ENCODE data around the gene EXOG.
A peak's percentile ranks its signal among the peaks of the same experiment; 100 is the strongest.

The EXOG gene, protein sequence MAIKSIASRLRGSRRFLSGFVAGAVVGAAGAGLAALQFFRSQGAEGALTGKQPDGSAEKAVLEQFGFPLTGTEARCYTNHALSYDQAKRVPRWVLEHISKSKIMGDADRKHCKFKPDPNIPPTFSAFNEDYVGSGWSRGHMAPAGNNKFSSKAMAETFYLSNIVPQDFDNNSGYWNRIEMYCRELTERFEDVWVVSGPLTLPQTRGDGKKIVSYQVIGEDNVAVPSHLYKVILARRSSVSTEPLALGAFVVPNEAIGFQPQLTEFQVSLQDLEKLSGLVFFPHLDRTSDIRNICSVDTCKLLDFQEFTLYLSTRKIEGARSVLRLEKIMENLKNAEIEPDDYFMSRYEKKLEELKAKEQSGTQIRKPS

DNA sequence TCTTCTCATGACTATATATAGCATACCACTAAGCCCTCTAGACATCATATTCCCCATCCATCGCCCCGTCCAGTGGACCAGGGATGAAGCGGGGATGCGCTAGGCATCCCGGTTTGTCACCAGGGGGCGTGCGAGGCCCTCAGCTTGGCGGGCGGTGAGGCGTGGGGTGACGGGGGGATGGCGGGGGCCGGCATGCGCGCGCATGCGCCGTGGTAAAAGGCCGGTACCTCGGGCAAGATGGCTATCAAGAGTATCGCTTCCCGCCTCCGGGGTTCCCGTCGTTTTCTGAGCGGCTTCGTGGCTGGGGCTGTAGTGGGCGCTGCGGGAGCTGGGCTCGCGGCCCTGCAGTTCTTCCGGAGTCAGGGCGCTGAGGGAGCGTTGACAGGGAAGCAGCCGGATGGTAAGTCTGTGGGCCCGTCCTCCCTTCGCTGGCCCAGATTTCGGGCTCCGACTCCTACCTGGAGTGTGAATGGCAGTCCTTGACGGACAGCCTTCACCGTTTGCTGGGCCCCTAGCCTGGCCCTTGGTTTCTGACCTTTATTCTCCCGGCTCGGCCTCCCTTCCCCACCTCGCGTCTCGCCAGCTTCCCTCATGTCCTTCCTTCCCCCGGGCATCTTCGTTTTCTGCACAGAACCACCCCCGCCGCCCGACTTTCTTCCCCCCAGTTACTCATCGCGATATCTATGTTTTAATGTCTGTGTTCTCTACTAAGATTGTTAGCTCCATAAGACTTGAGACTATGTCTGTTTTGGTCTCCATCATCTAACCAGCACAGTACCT, at the start of gene EXOG:
Gene EXOG (plus strand): TSS at position 210 of the 780 bp plus-strand sequence. CDS start 28 bp downstream, at position 238.
- DNase-seq: peak; percentile 90

DNA sequence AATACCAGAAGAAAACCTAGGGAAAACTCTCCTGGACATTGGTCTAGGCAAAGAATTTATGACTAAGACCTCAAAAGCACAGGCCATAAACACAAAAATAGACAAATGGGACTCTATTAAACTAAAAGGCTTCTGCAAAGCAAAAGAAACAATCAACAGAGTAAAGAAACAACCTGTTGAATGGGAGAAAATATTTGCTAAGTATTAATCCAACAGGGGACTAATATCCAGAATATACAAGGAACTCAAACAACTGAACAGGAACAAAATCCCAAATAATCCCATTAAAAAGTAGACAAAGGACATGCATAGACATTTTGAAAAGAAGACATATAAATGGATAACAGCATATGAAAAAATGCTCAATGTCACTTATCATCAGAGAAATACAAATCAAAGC, 49.3 kb upstream of the EXOG start:
- DNase-seq: no peak

DNA sequence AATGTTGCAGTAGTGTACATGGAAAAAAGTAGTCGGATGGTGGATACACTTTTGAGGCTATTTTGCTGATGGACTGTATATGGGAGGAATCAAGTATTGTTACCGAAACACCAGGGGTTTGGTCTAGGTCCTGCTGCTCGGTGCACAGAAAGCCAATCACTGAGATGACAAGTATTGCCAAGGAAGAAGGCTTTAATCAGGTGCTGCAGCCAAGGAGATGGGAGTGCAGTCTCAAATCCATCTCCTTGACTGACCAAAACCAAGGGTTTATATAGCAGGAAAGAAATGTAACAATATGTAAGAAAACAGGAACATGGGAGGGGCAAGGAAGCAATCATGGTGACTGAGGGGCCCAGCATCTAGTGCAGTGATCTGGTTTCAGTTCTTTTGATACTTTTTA, 45.3 kb upstream of the EXOG start:
- no peak for DNase-seq

GRCh38 chr3:38453075-38453912, 42.8 kb upstream of the EXOG start, which contains the start of gene ACVR2B:
ACVR2B (plus strand) TSS chr3:38453890; CDS start chr3:38454323, 433 bp downstream.
- peak; percentile 76 for DNase-seq

DNA sequence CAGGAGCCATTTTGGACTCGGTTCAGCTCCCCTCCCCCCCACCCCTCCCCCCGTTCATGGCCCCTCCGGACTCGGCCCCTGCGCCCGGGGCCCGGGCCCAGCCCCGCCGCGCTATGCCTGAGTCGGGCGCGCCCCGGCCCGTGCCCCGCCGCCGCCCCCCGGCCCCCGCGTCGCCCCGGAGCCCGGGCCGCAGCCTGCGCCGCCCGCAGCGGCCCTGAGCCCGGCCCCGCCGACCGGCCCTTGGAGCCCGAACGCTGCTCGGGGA, 42.3 kb upstream of the EXOG start:
- no peak for DNase-seq

GRCh38 chr3:38454178-38454883, 41.8 kb upstream of the EXOG start:
- DNase-seq: peak; percentile 29

- peak; percentile 26 for DNase-seq
Observed at GRCh38 chr3:38454884-38455638, 41.1 kb upstream of the EXOG start.

DNA sequence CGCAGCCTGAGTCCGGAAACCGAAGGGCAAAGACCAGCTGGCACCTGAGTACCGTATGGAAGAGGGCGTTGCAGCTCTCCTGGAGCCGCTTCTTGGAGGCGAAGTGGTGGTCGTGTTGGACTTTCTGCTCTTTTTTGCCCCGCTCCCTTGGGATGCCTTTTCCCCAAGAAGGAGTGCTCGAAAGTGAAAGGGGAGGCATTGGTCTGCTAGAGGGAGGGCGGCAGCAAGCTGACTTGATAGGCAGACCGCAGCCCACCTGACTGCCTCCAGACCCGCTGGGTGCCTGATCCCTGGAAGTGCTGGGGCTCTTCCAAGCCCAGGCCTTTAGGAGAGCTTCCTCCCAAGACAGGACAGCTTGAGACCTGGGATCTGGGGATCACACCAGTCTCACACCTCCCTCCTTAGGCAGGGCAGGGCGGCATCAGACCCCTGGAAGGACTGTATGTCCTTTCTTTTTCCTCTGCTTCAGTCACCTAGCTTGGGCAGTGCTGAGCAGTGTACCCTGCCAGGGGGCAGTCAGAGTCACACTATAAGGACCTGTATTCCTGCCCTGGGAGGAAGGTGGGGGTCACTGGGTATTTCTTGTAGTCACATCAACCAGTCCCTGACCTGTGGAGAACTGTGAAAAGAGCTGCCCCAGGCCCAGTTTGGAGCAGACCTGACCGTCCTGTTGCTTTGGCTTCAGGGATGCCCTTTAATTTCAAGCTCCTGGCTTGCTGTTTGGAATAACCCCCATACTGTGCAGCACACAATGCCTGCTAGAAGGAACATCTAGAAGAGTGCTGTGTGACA, 40.3 kb upstream of the EXOG start:
- DNase-seq: peak; percentile 4

DNA sequence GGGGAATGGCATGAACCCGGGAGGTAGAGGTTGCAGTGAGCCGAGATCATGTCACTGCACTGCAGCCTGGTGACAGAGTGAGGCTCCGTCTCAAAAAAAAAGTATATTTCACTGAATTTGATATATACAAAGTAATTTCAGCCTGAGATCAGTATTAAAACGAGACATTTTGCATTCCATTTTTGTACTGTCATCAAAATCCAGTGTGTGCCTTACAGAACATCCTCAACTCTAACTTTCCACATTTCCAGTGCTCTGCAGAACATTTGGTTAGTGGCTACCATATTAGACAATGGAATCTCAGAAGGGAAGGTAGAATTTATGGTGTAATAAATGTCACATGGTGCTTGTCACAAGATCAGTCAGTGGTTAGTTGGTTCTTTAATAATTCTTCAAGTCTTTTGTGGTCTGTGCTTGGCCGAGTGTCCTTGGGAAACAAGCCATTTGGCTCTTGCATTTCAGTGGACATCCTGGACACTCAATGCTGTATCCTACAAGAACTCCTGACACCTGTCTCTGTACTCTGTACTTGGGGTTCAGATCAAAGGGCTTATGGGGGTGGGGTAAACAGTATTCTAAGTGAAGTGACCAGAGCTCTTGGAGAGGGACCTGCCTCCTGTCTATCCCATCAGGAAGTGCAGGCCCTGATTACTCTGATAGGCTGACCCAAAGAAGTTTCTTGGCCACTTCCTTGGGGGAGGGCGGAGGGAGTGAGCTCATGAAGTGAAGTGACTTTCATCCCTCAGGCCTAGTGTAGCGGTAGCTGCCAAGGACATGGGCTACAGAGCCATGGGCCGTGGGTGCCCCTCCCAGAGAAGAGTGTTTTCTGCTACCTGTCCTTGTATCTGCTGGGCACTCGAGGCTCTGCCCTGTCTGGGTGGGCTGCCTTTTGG, 38.8 kb upstream of the EXOG start:
- no peak for DNase-seq

DNA sequence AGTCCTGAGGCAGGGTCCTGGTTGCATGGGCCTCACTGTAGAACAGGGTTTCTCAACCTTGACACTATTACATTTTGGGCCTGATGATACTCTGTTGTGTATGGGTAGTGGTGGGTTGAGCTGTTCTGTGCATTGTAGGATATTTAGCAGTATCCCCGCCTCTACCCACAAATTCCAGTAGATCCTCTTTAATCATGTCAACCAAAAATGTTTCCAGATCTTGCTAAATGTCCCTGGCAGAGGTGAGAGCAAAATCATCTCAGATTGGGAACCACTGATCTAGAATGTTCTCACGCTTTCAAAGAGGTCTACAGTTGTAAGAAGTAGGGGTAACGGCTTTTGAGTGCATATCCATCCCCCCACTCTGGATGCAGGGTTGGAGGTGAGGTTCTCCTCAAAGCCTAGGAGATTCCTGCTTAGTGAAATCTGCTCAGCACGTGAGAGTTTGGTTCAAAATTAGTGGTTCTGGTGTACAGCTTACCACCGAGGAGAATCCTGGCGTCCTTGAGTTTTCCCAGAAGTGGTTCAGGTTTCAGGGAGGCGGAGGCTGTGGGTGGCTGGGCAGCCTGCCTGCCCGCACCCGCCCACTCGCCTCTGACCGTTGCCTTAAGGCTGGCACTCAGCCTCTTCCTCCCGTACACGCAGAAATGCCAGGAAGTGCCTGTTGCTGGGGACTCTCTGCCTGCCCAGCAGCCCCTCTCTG, 37.2 kb upstream of the EXOG start:
- DNase-seq: no peak

DNA sequence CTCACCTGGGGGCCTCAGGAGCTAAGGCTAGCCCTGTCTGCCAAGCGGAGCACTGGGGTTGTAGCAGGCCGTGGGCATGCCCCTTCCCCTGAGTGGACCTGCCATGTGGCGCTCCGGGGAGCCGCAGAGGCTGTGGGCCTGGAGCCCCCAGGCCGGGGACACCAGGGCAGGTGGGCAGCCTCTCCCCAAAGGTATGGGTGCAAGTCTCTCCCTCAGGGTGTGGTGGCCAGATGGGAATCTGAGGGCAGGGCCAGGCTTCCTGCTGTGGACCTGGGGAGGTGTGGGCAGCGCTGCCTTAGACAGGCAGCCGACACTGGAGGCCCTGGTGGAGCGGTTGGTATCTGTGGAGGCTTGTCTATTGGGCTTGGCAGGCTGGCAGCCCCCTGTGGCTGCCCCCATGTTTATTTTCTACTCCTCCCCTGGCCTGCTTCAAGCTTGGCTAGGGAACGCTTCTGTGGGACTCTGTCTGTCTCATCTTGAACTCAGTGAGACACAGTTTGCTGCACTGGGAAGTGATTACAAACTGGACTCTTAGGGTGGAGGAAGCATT, 36.6 kb upstream of the EXOG start:
- no peak for DNase-seq

DNA sequence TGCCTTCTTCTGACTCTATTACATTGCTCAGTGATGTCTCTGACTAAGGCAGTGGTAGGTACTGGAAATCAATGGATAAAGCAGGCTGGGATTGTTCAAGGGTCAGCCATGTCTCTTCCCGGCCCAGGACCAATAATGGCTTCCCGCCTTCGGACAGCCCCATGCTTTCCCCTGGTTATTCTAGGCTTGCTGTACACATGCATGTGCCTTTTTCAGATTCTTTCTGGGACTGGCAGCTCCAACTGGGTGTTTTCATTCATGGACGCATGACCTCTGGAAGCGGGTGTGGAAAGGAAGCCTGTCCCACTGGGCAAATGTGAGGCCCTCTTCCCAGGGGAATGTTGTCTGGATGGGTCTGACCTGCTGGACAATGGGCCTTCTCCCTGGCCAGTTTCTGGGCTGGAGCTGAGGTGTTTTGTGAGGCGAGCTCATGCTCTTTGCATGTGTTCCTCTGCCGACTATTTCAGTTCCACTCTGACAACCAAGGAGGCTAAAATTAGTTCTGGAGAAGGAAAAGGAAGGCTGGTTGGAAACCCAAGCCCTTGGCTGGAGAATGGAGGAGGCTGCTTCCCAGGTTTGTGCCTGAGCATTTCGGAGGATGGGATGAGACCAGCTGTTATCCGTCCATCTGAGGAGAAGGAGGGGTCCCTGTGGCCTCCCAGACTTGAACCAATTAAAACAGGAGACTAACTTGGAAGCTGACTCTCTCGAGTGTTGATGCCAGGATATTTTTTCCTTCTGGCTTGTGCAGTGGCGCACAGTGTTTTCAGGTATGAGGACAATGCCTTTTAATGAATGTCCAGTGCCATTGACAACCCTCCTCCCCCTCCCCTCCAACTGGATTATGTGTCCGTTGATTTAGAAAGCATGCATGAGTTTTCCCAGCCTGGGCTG, 35.5 kb upstream of the EXOG start:
- no peak for DNase-seq

GRCh38 chr3:38465588-38466154, 30.5 kb upstream of the EXOG start:
- DNase-seq: no peak

GRCh38 chr3:38468765-38469164, 27.4 kb upstream of the EXOG start:
- DNase-seq: no peak

GRCh38 chr3:38469852-38470251, 26.3 kb upstream of the EXOG start:
- DNase-seq: no peak

- no peak for DNase-seq
Observed at GRCh38 chr3:38471260-38471857, 24.8 kb upstream of the EXOG start.

GRCh38 chr3:38472342-38472741, 23.8 kb upstream of the EXOG start:
- DNase-seq: no peak
